ENCODE data around the gene RAP1GAP2.

RAP1GAP2 gene

GRCh38 chr17:2962236-2962635 lies 166.0 kb downstream of the RAP1GAP2 start:
- DNase-seq (ENCODE audit: insufficient read length, low spot score) (no peak), FAIRE-seq (no peak)

- FAIRE-seq (no peak), DNase-seq (ENCODE audit: insufficient read length, low spot score) (no peak)
Measured at GRCh38 chr17:2962729-2963128, 166.5 kb downstream of the RAP1GAP2 start.

GRCh38 chr17:2963332-2964027 lies 167.2 kb downstream of the RAP1GAP2 start:
- DNase-seq (ENCODE audit: insufficient read length, low spot score) (no peak), FAIRE-seq (no peak)

- FAIRE-seq (no peak), DNase-seq (ENCODE audit: insufficient read length, low spot score) (no peak)
Measured at GRCh38 chr17:2964028-2964356, 167.8 kb downstream of the RAP1GAP2 start.

GRCh38 chr17:2964370-2964769 lies 168.1 kb downstream of the RAP1GAP2 start:
- DNase-seq (ENCODE audit: insufficient read length, low spot score) (no peak), FAIRE-seq (no peak)

- no peak for DNase-seq (ENCODE audit: insufficient read length, low spot score)
- no peak for FAIRE-seq
Measured at GRCh38 chr17:2964831-2965230, 168.6 kb downstream of the RAP1GAP2 start.

GRCh38 chr17:2965621-2966595 lies 169.7 kb downstream of the RAP1GAP2 start:
- peak; percentile 72 for DNase-seq (ENCODE audit: insufficient read length, low spot score)
- peak; percentile 92 for FAIRE-seq

GRCh38 chr17:2967515-2967914 lies 171.3 kb downstream of the RAP1GAP2 start:
- FAIRE-seq = no peak
- DNase-seq (ENCODE audit: insufficient read length, low spot score) = no peak

GRCh38 chr17:2971851-2972250 lies 175.6 kb downstream of the RAP1GAP2 start:
- FAIRE-seq = no peak
- DNase-seq (ENCODE audit: insufficient read length, low spot score) = no peak

GRCh38 chr17:2972749-2973148 lies 176.5 kb downstream of the RAP1GAP2 start:
- DNase-seq (ENCODE audit: insufficient read length, low spot score) (no peak), FAIRE-seq (no peak)

GRCh38 chr17:2974347-2974746 lies 178.1 kb downstream of the RAP1GAP2 start:
- FAIRE-seq = no peak
- DNase-seq (ENCODE audit: insufficient read length, low spot score) = no peak

GRCh38 chr17:2975469-2975958 lies 179.3 kb downstream of the RAP1GAP2 start:
- no peak for FAIRE-seq
- no peak for DNase-seq (ENCODE audit: insufficient read length, low spot score)

GRCh38 chr17:2977157-2977556 lies 180.9 kb downstream of the RAP1GAP2 start:
- FAIRE-seq (no peak), DNase-seq (ENCODE audit: insufficient read length, low spot score) (no peak)

- FAIRE-seq = no peak
- no peak for DNase-seq (ENCODE audit: insufficient read length, low spot score)
Measured at GRCh38 chr17:2978116-2978515, 181.9 kb downstream of the RAP1GAP2 start.

- DNase-seq (ENCODE audit: insufficient read length, low spot score) = no peak
- no peak for FAIRE-seq
Measured at GRCh38 chr17:2978991-2979390, 182.8 kb downstream of the RAP1GAP2 start.

- no peak for FAIRE-seq
- DNase-seq (ENCODE audit: insufficient read length, low spot score) = no peak
Measured at GRCh38 chr17:2980211-2980903, 184.1 kb downstream of the RAP1GAP2 start.

- FAIRE-seq (no peak), DNase-seq (ENCODE audit: insufficient read length, low spot score) (no peak)
Measured at GRCh38 chr17:2980904-2981246, 184.6 kb downstream of the RAP1GAP2 start.

GRCh38 chr17:2981325-2981724 lies 185.1 kb downstream of the RAP1GAP2 start:
- DNase-seq (ENCODE audit: insufficient read length, low spot score) (no peak), FAIRE-seq (no peak)

GRCh38 chr17:2982854-2983253 lies 186.6 kb downstream of the RAP1GAP2 start:
- no peak for DNase-seq (ENCODE audit: insufficient read length, low spot score)

GRCh38 chr17:2983255-2983654 lies 187.0 kb downstream of the RAP1GAP2 start:
- DNase-seq (ENCODE audit: insufficient read length, low spot score) = no peak
- FAIRE-seq = no peak

More at GRCh38 chr17:2982854-2983253, 186.6 kb downstream of the RAP1GAP2 start:
- no peak for FAIRE-seq

- no peak for DNase-seq (ENCODE audit: insufficient read length, low spot score)
- no peak for FAIRE-seq
Measured at GRCh38 chr17:2985318-2985717, 189.1 kb downstream of the RAP1GAP2 start.

All from HTR-8/SVneo (cell line).